ENCODE data around the gene SFMBT1.
"Not testable (repeated sequence)": the region's sequence is repeated elsewhere in the genome, so short reads cannot be mapped to it uniquely, and the experiment has no call there.

The SFMBT1 gene

GRCh38 chr3:53035018-53035417 is 10.9 kb downstream of the SFMBT1 start:
- not testable (repeated sequence) for DNase-seq

- DNase-seq, result not testable (repeated sequence)
These were observed 11.5 kb downstream of the SFMBT1 start for GRCh38 chr3:53034411-53034810.

- no peak for DNase-seq
These were observed 13.3 kb downstream of the SFMBT1 start for GRCh38 chr3:53032609-53033008.

- DNase-seq, result peak in 2 of 4 experiments; percentile 23 to 27
These were observed 15.0 kb downstream of the SFMBT1 start for GRCh38 chr3:53030619-53031449.

GRCh38 chr3:53028641-53029040 is 17.2 kb downstream of the SFMBT1 start:
- DNase-seq, result no peak

- no peak for DNase-seq
These were observed 18.5 kb downstream of the SFMBT1 start for GRCh38 chr3:53027254-53027844.

GRCh38 chr3:53026382-53027162 is 19.3 kb downstream of the SFMBT1 start:
- DNase-seq, result no peak

- DNase-seq, result no peak
These were observed 21.6 kb downstream of the SFMBT1 start for GRCh38 chr3:53024315-53024714.

GRCh38 chr3:53023072-53023823 is 22.6 kb downstream of the SFMBT1 start:
- no peak for DNase-seq

GRCh38 chr3:53022647-53023046 is 23.2 kb downstream of the SFMBT1 start:
- DNase-seq, result no peak

GRCh38 chr3:53016236-53016635 is 29.6 kb downstream of the SFMBT1 start:
- DNase-seq, result no peak

- no peak for DNase-seq
These were observed 34.5 kb downstream of the SFMBT1 start for GRCh38 chr3:53011324-53011723.

GRCh38 chr3:53009826-53010539 is 35.9 kb downstream of the SFMBT1 start:
- DNase-seq, result no peak

- no peak for DNase-seq
These were observed 36.9 kb downstream of the SFMBT1 start for GRCh38 chr3:53008932-53009331.

- no peak for DNase-seq
These were observed 39.9 kb downstream of the SFMBT1 start for GRCh38 chr3:53005854-53006513.

GRCh38 chr3:53005338-53005737 is 40.5 kb downstream of the SFMBT1 start:
- no peak for DNase-seq

GRCh38 chr3:53003320-53003719 is 42.6 kb downstream of the SFMBT1 start:
- DNase-seq, result no peak

- no peak for DNase-seq
These were observed 46.9 kb downstream of the SFMBT1 start for GRCh38 chr3:52998771-52999513.

- DNase-seq, result no peak
These were observed 55.2 kb downstream of the SFMBT1 start for GRCh38 chr3:52990637-52991036.

GRCh38 chr3:52986938-52987337 is 58.9 kb downstream of the SFMBT1 start:
- DNase-seq, result no peak

GRCh38 chr3:52986049-52986448 is 59.8 kb downstream of the SFMBT1 start:
- DNase-seq, result no peak
